K562 (cell line): Measurements from ENCODE around the gene TTC22. TPM values are rescaled to one million over a fixed set of nuclear protein-coding genes. Genes with fewer than 3 reads are reported as not detected.
A peak's percentile ranks its signal among the peaks of the same experiment; 100 is the strongest.

ENCODE experiments used
- CBX1 ChIP-seq: sonication (generic); IDR thresholded peaks from 2 replicates; pipeline ENCODE4 v1.6.1; 2016; ENCODE audit warnings: antibody characterized with exemption, low read depth, mild to moderate bottlenecking
- CCNT2 ChIP-seq: IDR thresholded peaks from 2 replicates; pipeline ENCODE4 v1.6.1; 2011; ENCODE audit warnings: borderline replicate concordance, low read depth, mild to moderate bottlenecking, moderate library complexity, mixed read lengths, low read length; ENCODE audit not compliant: insufficient read length; ENCODE audit errors: extremely low read depth
- CREBBP ChIP-seq: IDR thresholded peaks from one replicate; pipeline ENCODE4 v1.6.1; 2012; ENCODE audit warnings: low read depth, mild to moderate bottlenecking, control low read depth, inconsistent platforms, low read length
- MAZ ChIP-seq, 2 experiments: fragments of 450-650 bp in 1 of 2; sonication (generic) in 1 of 2; formaldehyde crosslinking; IDR thresholded peaks in 1 of 2; conservative IDR thresholded peaks in 1 of 2; 2 replicates each; pipeline versions ENCODE4 v1.4.0 to v1.5.0; 2020; ENCODE audit warnings: mild to moderate bottlenecking in 1 of 2, missing genetic modification reagents in 1 of 2
- MIER1 ChIP-seq: fragments of 450-650 bp; IDR thresholded peaks from 2 replicates; pipeline ENCODE4 v1.6.1; 2016; ENCODE audit warnings: antibody characterized with exemption, mild to moderate bottlenecking, low read depth
- NCOA2 ChIP-seq, 2 experiments: fragments of 450-650 bp; IDR thresholded peaks; 2 replicates each; pipeline ENCODE4 v1.6.1; 2018; ENCODE audit warnings: mild to moderate bottlenecking in 2 of 2, moderate library complexity in 1 of 2; ENCODE audit not compliant: partially characterized antibody in 2 of 2
- PTTG1 ChIP-seq: fragments of 450-650 bp; IDR thresholded peaks from 2 replicates; pipeline ENCODE4 v1.6.1; 2016; ENCODE audit warnings: low read depth, mild to moderate bottlenecking, missing genetic modification characterization, missing compliant biosample characterization
- RFX7 ChIP-seq: fragments of 250-450 bp; sonication (Bioruptor Pico); IDR thresholded peaks from 2 replicates; pipeline ENCODE4 v1.5.1; 2021; ENCODE audit warnings: mild to moderate bottlenecking
- TARDBP ChIP-seq: fragments of 450-650 bp; IDR thresholded peaks from 2 replicates; pipeline ENCODE4 v1.6.1; 2016
- TRIM24 ChIP-seq, 2 experiments: fragments of 450-650 bp; IDR thresholded peaks; 2 replicates each; pipeline ENCODE4 v1.6.1; 2016
- ZNF23 ChIP-seq: fragments of 250-450 bp; sonication (Bioruptor Pico); IDR thresholded peaks from 2 replicates; pipeline ENCODE4 v1.4.0; 2020; ENCODE audit warnings: mild to moderate bottlenecking
- polyA plus RNA-seq, 8 experiments: library from polyadenylated mRNA; depleted of rRNA in 4 of 8; stranded (reverse) in 5 of 8; unstranded in 3 of 8; fragments of >200 nt; fragmentation: Nextera tagmentation in 2 of 8; fragmentation: Illumina TruSeq in 1 of 8; extraction: Ambion mirVana in 2 of 8; extraction: Trizol in 1 of 8; gene quantifications; 2 replicates each; pipeline versions ENCODE4 v1.2.1 to v1.2.3, GENCODE V29; 2011 to 2014; ENCODE audit warnings: inconsistent platforms in 1 of 8, missing spikeins in 1 of 8
- total RNA-seq, 7 experiments: library from RNA; depleted of rRNA in 6 of 7; stranded (reverse); fragments of >200 nt in 6 of 7; fragmentation: Illumina TruSeq in 2 of 7; extraction: Trizol in 2 of 7; gene quantifications; 2 replicates each; pipeline versions ENCODE4 v1.2.1 to v1.2.3, GENCODE V29; 2011 to 2021; ENCODE audit warnings: low replicate concordance in 1 of 7
- TF ChIP-seq, protein P1 (sequence below): sonication (generic); formaldehyde crosslinking; IDR thresholded peaks from 2 replicates; pipeline ENCODE4 v1.8.1; 2023; ENCODE audit warnings: mild to moderate bottlenecking, missing genetic modification reagents
- TF ChIP-seq, protein P2 (sequence below): fragments of 450-650 bp; formaldehyde crosslinking; IDR thresholded peaks from 2 replicates; pipeline ENCODE4 v1.4.0; 2020; ENCODE audit warnings: mild to moderate bottlenecking, moderate library complexity
- TF ChIP-seq, protein P3 (sequence below), 2 experiments: fragments of 450-650 bp; formaldehyde crosslinking in 1 of 2; IDR thresholded peaks; 2 replicates each; pipeline versions ENCODE4 v1.4.0 to v1.6.1; 2014 to 2020; ENCODE audit warnings: mild to moderate bottlenecking in 2 of 2, borderline replicate concordance in 1 of 2, low read depth in 1 of 2
- TF ChIP-seq, protein P4 (sequence below): IDR thresholded peaks from 2 replicates; pipeline ENCODE4 v1.6.1; 2014; ENCODE audit warnings: antibody characterized with exemption

The TTC22 gene
- total and polyA plus RNA-seq, 9 of the 15 experiments (the other 6 are each of a cell fraction or from before 2014, with no cell fraction given), result 0.07 TPM; not detected in 8

DNA sequence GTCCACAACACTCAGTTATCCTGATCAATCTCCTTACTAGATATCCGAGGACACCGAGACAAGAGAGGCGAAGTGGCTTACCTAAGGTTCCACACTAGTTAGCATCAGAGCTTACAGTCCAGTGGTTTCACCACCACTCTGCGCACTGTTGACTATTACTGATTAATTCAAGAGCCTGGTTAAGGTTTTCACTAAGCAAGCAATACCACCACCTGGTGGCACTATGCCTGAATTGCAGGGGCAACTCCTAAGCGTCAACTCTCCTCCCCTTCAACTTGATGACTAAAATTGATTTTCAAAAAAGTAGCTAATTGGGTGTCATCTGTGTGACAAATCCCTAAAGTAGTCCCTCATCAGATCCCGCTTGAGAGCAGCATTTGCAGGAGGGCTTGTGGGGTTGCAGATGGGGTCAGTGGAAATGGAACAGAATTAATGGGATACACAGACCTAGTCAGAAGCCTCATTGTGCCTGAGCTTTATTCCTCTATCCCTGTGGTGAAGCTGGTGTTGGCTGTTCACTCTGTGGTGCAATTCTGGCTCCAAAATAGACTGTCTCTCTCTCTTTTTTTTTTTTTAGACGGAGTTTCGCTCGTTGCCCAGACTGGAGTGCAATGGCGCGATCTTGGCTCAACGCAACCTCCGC, 9.1 kb downstream of the TTC22 start (continued):
- TF ChIP-seq, protein P1, sequence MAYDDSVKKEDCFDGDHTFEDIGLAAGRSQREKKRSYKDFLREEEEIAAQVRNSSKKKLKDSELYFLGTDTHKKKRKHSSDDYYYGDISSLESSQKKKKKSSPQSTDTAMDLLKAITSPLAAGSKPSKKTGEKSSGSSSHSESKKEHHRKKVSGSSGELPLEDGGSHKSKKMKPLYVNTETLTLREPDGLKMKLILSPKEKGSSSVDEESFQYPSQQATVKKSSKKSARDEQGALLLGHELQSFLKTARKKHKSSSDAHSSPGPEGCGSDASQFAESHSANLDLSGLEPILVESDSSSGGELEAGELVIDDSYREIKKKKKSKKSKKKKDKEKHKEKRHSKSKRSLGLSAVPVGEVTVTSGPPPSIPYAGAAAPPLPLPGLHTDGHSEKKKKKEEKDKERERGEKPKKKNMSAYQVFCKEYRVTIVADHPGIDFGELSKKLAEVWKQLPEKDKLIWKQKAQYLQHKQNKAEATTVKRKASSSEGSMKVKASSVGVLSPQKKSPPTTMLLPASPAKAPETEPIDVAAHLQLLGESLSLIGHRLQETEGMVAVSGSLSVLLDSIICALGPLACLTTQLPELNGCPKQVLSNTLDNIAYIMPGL (CRISPR knock-in tag), result no peak
- TF ChIP-seq CREBBP (no peak), CCNT2 (no peak), RFX7 (CRISPR knock-in tag) (no peak), MAZ (CRISPR knock-in tag; conservative IDR thresholded peaks at IDR 0.05 in 1 of 2, IDR thresholded peaks at IDR 0.05 in 1 of 2) (no peak), NCOA2 (IDR thresholded peaks at IDR 0.05; ENCODE audit: partially characterized antibody in 2 of 2) (no peak), PTTG1 (tag) (no peak), MIER1 (no peak), ZNF23 (CRISPR knock-in tag) (no peak), TRIM24 (IDR thresholded peaks at IDR 0.05) (no peak), TARDBP (no peak), CBX1 (peak; percentile 27; the same call in 1 of the 2 replicates)
- TF ChIP-seq, protein P2, sequence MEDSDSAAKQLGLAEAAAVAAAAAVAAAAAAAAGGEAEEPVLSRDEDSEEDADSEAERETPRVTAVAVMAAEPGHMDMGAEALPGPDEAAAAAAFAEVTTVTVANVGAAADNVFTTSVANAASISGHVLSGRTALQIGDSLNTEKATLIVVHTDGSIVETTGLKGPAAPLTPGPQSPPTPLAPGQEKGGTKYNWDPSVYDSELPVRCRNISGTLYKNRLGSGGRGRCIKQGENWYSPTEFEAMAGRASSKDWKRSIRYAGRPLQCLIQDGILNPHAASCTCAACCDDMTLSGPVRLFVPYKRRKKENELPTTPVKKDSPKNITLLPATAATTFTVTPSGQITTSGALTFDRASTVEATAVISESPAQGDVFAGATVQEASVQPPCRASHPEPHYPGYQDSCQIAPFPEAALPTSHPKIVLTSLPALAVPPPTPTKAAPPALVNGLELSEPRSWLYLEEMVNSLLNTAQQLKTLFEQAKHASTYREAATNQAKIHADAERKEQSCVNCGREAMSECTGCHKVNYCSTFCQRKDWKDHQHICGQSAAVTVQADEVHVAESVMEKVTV (CRISPR knock-in tag), result peak; percentile 70; the same call in 1 of the 2 replicates
- TF ChIP-seq, protein P3, sequence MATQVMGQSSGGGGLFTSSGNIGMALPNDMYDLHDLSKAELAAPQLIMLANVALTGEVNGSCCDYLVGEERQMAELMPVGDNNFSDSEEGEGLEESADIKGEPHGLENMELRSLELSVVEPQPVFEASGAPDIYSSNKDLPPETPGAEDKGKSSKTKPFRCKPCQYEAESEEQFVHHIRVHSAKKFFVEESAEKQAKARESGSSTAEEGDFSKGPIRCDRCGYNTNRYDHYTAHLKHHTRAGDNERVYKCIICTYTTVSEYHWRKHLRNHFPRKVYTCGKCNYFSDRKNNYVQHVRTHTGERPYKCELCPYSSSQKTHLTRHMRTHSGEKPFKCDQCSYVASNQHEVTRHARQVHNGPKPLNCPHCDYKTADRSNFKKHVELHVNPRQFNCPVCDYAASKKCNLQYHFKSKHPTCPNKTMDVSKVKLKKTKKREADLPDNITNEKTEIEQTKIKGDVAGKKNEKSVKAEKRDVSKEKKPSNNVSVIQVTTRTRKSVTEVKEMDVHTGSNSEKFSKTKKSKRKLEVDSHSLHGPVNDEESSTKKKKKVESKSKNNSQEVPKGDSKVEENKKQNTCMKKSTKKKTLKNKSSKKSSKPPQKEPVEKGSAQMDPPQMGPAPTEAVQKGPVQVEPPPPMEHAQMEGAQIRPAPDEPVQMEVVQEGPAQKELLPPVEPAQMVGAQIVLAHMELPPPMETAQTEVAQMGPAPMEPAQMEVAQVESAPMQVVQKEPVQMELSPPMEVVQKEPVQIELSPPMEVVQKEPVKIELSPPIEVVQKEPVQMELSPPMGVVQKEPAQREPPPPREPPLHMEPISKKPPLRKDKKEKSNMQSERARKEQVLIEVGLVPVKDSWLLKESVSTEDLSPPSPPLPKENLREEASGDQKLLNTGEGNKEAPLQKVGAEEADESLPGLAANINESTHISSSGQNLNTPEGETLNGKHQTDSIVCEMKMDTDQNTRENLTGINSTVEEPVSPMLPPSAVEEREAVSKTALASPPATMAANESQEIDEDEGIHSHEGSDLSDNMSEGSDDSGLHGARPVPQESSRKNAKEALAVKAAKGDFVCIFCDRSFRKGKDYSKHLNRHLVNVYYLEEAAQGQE (IDR thresholded peaks at IDR 0.05; ENCODE audit: borderline replicate concordance), result peak; percentile 80
- TF ChIP-seq, protein P3 (CRISPR knock-in tag; IDR thresholded peaks at IDR 0.05; ENCODE audit: low read depth), result no peak
- TF ChIP-seq, protein P4, sequence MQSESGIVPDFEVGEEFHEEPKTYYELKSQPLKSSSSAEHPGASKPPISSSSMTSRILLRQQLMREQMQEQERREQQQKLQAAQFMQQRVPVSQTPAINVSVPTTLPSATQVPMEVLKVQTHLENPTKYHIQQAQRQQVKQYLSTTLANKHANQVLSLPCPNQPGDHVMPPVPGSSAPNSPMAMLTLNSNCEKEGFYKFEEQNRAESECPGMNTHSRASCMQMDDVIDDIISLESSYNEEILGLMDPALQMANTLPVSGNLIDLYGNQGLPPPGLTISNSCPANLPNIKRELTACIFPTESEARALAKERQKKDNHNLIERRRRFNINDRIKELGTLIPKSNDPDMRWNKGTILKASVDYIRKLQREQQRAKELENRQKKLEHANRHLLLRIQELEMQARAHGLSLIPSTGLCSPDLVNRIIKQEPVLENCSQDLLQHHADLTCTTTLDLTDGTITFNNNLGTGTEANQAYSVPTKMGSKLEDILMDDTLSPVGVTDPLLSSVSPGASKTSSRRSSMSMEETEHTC, result no peak
